Measurements from ENCODE around the gene EPG5. TPM values are rescaled to one million over a fixed set of nuclear protein-coding genes. Genes with fewer than 3 reads are reported as not detected.

Gene EPG5
- total RNA-seq, 1 experiment from 2014 or later = 16.1 TPM

DNA sequence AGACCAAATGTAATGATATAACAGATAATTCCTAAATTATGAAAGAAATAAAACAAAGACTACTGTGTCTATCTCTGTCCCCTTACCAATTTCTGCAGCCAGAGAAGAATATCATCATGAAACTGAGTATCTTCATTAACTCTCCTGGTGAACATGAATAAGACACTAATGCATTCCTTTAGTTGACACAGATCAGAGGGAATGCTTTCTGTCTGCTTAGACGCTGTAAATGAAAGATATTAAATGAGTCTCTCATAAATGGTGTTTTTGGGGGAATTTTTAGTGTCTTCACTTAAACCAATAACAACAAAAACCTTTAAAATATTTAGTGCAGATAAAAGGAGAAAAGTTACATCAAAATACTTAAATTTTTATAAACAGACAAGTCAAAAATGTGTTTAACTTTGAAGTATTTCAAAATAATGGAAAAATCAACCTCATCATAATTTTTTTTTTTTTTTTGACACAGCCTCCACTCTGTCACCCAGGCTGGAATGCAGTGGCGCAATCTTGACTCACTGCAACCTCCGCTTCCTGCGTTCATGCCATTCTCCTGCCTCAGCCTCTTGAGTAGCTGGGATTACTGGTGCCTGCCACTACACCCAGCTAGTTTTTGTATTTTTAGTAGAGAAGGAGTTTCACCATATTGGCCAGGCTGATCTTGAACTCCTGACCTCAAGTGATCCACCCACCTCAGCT is 16.0 kb downstream of the EPG5 start:
- Mint-ChIP-seq H3K27me3 (ENCODE audit: low read depth) (no peaks in the 10 kb centered on the region), H3K36me3 (ENCODE audit: insufficient read depth in 1 of 3, low read depth in 3 of 3) (peaks cover 9 to 64% (median 64%) of the 10 kb centered on the region in 3 experiments; a peak in 5 of 7 replicates), H3K4me1 (no peaks in the 10 kb centered on the region), H3K4me3 (no peak overlapping the region), H3K27ac (no peak overlapping the region), H3K9me3 (no peaks in the 10 kb centered on the region)
- no peak overlapping the region for H2BK5ac ChIP-seq (ENCODE audit: insufficient read length, low read length)
- H2BK12ac ChIP-seq (ENCODE audit: insufficient read length, low read depth, low read length) = no peak overlapping the region
- H3K23me2 ChIP-seq (ENCODE audit: insufficient read length, low read depth, low read length, poor library complexity, severe bottlenecking) = no peaks in the 10 kb centered on the region
- H2BK15ac ChIP-seq (ENCODE audit: low read depth, low read length) = no peak overlapping the region
- H3K4me2 ChIP-seq (ENCODE audit: insufficient read depth, insufficient read length, low read length) = no peak overlapping the region
- no peak overlapping the region for H3K18ac ChIP-seq (ENCODE audit: insufficient read length, low read depth, low read length)
- WGBS (ENCODE audit: extremely low coverage, insufficient read length, low lambda C conversion rate) = no CpG with 5 or more reads among the region's 4 CpGs
- no peaks in the 10 kb centered on the region for H3K4me1 ChIP-seq (ENCODE audit: insufficient read depth, low read length)
- H3K23ac ChIP-seq (ENCODE audit: insufficient read length, low read depth, low read length) = no peak overlapping the region
- H3K9me3 ChIP-seq (ENCODE audit: control insufficient read depth, low read depth, low read length) = no peaks in the 10 kb centered on the region
- H4K91ac ChIP-seq (ENCODE audit: insufficient read length, low read depth, low read length) = no peak overlapping the region
- H3T11ph ChIP-seq (ENCODE audit: low read length) = no peak overlapping the region
- no peak overlapping the region for H4K8ac ChIP-seq (replicated peaks; ENCODE audit: insufficient read length, low read depth, low read length)
- no peak overlapping the region for H3K9ac ChIP-seq (ENCODE audit: extremely low read depth, insufficient read length, low read length)
- no peaks in the 10 kb centered on the region for H3K79me2 ChIP-seq (ENCODE audit: insufficient read depth, low read length)
- H3K27me3 ChIP-seq (ENCODE audit: insufficient read depth, low read length) = no peaks in the 10 kb centered on the region
- H3K14ac ChIP-seq (ENCODE audit: insufficient read depth, low read length) = no peak overlapping the region
- H4K5ac ChIP-seq (ENCODE audit: insufficient read length, low read depth, low read length) = no peak overlapping the region
- H2BK120ac ChIP-seq (ENCODE audit: low read depth, low read length, poor library complexity, severe bottlenecking) = no peak overlapping the region
- H3K56ac ChIP-seq (ENCODE audit: insufficient read length, low read depth, low read length) = no peak overlapping the region
- no peak overlapping the region for H2BK20ac ChIP-seq (ENCODE audit: low read depth, low read length, poor library complexity, severe bottlenecking)
- H3K4ac ChIP-seq (ENCODE audit: low read depth, low read length) = no peak overlapping the region
- no peak for DNase-seq
- H3K27ac ChIP-seq (ENCODE audit: insufficient read length, low read depth, low read length) = no peak overlapping the region
- H4K20me1 ChIP-seq (ENCODE audit: control insufficient read depth, insufficient read depth, insufficient read length) = no peaks in the 10 kb centered on the region
- TF ChIP-seq, protein P1, sequence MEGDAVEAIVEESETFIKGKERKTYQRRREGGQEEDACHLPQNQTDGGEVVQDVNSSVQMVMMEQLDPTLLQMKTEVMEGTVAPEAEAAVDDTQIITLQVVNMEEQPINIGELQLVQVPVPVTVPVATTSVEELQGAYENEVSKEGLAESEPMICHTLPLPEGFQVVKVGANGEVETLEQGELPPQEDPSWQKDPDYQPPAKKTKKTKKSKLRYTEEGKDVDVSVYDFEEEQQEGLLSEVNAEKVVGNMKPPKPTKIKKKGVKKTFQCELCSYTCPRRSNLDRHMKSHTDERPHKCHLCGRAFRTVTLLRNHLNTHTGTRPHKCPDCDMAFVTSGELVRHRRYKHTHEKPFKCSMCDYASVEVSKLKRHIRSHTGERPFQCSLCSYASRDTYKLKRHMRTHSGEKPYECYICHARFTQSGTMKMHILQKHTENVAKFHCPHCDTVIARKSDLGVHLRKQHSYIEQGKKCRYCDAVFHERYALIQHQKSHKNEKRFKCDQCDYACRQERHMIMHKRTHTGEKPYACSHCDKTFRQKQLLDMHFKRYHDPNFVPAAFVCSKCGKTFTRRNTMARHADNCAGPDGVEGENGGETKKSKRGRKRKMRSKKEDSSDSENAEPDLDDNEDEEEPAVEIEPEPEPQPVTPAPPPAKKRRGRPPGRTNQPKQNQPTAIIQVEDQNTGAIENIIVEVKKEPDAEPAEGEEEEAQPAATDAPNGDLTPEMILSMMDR (conservative IDR thresholded peaks at IDR 0.05) = no peak
- H2AK5ac ChIP-seq (ENCODE audit: insufficient read length, low read length) = no peak overlapping the region
- no peak overlapping the region for H2AFZ ChIP-seq (ENCODE audit: low read length)
- no peaks in the 10 kb centered on the region for H3K79me1 ChIP-seq (ENCODE audit: insufficient read depth, low read depth, low read length, poor library complexity, severe bottlenecking)
